GM23338 (cell line): Measurements from ENCODE around the gene STK36.

Experiments
- CREB1 ChIP-seq: fragments of 250-450 bp; sonication (Bioruptor Pico); IDR thresholded peaks from 2 replicates; pipeline ENCODE4 v1.5.0; 2020; ENCODE audit warnings: low read depth, mild to moderate bottlenecking, moderate library complexity
- EZH2 ChIP-seq: fragments of 200-600 bp; sonication (generic); IDR thresholded peaks from one replicate; pipeline ENCODE4 v1.8.0; 2017; ENCODE audit warnings: antibody characterized with exemption, mild to moderate bottlenecking, low read depth; ENCODE audit not compliant: unreplicated experiment
- EZH2phosphoT487 ChIP-seq: fragments of 200-600 bp; sonication (generic); IDR thresholded peaks from one replicate; pipeline ENCODE4 v1.8.1; 2018; ENCODE audit warnings: antibody characterized with exemption; ENCODE audit not compliant: unreplicated experiment
- JUNB ChIP-seq: IDR thresholded peaks from one replicate; pipeline ENCODE4 v1.6.1; 2016; ENCODE audit warnings: antibody characterized with exemption; ENCODE audit not compliant: unreplicated experiment
- NANOG ChIP-seq: IDR thresholded peaks from 2 replicates; pipeline ENCODE4 v1.6.1; 2016; ENCODE audit warnings: antibody characterized with exemption, borderline replicate concordance
- POLR2AphosphoS5 ChIP-seq: IDR thresholded peaks from 2 replicates; pipeline ENCODE4 v1.6.1; 2016; ENCODE audit warnings: antibody characterized with exemption, low read depth
- ZNF114 ChIP-seq: fragments of 250-450 bp; sonication (Bioruptor Pico); IDR thresholded peaks from 2 replicates; pipeline ENCODE4 v1.5.0; 2020; ENCODE audit warnings: mild to moderate bottlenecking, moderate library complexity
- ZNF331 ChIP-seq: fragments of 250-450 bp; sonication (Bioruptor Pico); IDR thresholded peaks from 2 replicates; pipeline ENCODE4 v1.5.0; 2020; ENCODE audit warnings: low read depth, mild to moderate bottlenecking, moderate library complexity
- TF ChIP-seq, protein P1 (sequence below), 2 experiments: fragments of 200-600 bp in 1 of 2; sonication (generic) in 1 of 2; conservative IDR thresholded peaks; 2 replicates each; pipeline versions ENCODE4 v1.5.1 to v1.6.1; 2016 to 2017; ENCODE audit warnings: antibody characterized with exemption in 2 of 2, low read depth in 2 of 2, mild to moderate bottlenecking in 2 of 2, moderate library complexity in 1 of 2
- TF ChIP-seq, protein P2 (sequence below): IDR thresholded peaks from one replicate; pipeline ENCODE4 v1.6.1; 2018; ENCODE audit warnings: antibody characterized with exemption; ENCODE audit not compliant: unreplicated experiment
- TF ChIP-seq, protein P3 (sequence below): IDR thresholded peaks from 2 replicates; pipeline ENCODE4 v1.6.1; 2016; ENCODE audit warnings: antibody characterized with exemption
- TF ChIP-seq, protein P4 (sequence below): fragments of 250-450 bp; sonication (Bioruptor Pico); IDR thresholded peaks from 2 replicates; pipeline ENCODE4 v1.5.0; 2020; ENCODE audit warnings: mild to moderate bottlenecking, moderate library complexity

DNA sequence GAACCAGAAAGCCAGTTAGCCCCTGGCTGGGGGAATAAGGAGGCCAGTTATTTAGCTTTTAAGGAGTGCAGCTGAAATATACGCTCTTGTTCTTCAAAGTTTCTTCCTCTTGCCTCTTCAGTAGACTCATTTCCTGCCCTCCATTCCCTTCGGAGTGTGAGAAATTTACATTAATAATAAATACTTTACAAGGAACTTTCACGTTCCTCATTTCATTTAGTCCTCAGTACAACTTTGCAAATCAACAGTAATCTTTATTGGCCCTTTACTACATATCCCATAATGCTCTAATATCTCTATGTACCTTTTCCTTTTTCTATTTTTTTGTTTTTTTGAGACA, 48.5 kb upstream of the STK36 start:
- TF ChIP-seq, protein P1, sequence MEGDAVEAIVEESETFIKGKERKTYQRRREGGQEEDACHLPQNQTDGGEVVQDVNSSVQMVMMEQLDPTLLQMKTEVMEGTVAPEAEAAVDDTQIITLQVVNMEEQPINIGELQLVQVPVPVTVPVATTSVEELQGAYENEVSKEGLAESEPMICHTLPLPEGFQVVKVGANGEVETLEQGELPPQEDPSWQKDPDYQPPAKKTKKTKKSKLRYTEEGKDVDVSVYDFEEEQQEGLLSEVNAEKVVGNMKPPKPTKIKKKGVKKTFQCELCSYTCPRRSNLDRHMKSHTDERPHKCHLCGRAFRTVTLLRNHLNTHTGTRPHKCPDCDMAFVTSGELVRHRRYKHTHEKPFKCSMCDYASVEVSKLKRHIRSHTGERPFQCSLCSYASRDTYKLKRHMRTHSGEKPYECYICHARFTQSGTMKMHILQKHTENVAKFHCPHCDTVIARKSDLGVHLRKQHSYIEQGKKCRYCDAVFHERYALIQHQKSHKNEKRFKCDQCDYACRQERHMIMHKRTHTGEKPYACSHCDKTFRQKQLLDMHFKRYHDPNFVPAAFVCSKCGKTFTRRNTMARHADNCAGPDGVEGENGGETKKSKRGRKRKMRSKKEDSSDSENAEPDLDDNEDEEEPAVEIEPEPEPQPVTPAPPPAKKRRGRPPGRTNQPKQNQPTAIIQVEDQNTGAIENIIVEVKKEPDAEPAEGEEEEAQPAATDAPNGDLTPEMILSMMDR (conservative IDR thresholded peaks at IDR 0.05; ENCODE audit: low read depth in 2 of 2) = no peak
- TF ChIP-seq EZH2phosphoT487 = no peak
- TF ChIP-seq, protein P2, sequence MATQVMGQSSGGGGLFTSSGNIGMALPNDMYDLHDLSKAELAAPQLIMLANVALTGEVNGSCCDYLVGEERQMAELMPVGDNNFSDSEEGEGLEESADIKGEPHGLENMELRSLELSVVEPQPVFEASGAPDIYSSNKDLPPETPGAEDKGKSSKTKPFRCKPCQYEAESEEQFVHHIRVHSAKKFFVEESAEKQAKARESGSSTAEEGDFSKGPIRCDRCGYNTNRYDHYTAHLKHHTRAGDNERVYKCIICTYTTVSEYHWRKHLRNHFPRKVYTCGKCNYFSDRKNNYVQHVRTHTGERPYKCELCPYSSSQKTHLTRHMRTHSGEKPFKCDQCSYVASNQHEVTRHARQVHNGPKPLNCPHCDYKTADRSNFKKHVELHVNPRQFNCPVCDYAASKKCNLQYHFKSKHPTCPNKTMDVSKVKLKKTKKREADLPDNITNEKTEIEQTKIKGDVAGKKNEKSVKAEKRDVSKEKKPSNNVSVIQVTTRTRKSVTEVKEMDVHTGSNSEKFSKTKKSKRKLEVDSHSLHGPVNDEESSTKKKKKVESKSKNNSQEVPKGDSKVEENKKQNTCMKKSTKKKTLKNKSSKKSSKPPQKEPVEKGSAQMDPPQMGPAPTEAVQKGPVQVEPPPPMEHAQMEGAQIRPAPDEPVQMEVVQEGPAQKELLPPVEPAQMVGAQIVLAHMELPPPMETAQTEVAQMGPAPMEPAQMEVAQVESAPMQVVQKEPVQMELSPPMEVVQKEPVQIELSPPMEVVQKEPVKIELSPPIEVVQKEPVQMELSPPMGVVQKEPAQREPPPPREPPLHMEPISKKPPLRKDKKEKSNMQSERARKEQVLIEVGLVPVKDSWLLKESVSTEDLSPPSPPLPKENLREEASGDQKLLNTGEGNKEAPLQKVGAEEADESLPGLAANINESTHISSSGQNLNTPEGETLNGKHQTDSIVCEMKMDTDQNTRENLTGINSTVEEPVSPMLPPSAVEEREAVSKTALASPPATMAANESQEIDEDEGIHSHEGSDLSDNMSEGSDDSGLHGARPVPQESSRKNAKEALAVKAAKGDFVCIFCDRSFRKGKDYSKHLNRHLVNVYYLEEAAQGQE = no peak
- no peak for TF ChIP-seq NANOG
- no peak for TF ChIP-seq POLR2AphosphoS5
- no peak for TF ChIP-seq EZH2
- TF ChIP-seq JUNB = no peak
- TF ChIP-seq, protein P3, sequence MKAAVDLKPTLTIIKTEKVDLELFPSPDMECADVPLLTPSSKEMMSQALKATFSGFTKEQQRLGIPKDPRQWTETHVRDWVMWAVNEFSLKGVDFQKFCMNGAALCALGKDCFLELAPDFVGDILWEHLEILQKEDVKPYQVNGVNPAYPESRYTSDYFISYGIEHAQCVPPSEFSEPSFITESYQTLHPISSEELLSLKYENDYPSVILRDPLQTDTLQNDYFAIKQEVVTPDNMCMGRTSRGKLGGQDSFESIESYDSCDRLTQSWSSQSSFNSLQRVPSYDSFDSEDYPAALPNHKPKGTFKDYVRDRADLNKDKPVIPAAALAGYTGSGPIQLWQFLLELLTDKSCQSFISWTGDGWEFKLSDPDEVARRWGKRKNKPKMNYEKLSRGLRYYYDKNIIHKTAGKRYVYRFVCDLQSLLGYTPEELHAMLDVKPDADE = no peak
- no peak for TF ChIP-seq ZNF114 (CRISPR knock-in tag)
- no peak for TF ChIP-seq CREB1 (CRISPR knock-in tag)
- TF ChIP-seq, protein P4, sequence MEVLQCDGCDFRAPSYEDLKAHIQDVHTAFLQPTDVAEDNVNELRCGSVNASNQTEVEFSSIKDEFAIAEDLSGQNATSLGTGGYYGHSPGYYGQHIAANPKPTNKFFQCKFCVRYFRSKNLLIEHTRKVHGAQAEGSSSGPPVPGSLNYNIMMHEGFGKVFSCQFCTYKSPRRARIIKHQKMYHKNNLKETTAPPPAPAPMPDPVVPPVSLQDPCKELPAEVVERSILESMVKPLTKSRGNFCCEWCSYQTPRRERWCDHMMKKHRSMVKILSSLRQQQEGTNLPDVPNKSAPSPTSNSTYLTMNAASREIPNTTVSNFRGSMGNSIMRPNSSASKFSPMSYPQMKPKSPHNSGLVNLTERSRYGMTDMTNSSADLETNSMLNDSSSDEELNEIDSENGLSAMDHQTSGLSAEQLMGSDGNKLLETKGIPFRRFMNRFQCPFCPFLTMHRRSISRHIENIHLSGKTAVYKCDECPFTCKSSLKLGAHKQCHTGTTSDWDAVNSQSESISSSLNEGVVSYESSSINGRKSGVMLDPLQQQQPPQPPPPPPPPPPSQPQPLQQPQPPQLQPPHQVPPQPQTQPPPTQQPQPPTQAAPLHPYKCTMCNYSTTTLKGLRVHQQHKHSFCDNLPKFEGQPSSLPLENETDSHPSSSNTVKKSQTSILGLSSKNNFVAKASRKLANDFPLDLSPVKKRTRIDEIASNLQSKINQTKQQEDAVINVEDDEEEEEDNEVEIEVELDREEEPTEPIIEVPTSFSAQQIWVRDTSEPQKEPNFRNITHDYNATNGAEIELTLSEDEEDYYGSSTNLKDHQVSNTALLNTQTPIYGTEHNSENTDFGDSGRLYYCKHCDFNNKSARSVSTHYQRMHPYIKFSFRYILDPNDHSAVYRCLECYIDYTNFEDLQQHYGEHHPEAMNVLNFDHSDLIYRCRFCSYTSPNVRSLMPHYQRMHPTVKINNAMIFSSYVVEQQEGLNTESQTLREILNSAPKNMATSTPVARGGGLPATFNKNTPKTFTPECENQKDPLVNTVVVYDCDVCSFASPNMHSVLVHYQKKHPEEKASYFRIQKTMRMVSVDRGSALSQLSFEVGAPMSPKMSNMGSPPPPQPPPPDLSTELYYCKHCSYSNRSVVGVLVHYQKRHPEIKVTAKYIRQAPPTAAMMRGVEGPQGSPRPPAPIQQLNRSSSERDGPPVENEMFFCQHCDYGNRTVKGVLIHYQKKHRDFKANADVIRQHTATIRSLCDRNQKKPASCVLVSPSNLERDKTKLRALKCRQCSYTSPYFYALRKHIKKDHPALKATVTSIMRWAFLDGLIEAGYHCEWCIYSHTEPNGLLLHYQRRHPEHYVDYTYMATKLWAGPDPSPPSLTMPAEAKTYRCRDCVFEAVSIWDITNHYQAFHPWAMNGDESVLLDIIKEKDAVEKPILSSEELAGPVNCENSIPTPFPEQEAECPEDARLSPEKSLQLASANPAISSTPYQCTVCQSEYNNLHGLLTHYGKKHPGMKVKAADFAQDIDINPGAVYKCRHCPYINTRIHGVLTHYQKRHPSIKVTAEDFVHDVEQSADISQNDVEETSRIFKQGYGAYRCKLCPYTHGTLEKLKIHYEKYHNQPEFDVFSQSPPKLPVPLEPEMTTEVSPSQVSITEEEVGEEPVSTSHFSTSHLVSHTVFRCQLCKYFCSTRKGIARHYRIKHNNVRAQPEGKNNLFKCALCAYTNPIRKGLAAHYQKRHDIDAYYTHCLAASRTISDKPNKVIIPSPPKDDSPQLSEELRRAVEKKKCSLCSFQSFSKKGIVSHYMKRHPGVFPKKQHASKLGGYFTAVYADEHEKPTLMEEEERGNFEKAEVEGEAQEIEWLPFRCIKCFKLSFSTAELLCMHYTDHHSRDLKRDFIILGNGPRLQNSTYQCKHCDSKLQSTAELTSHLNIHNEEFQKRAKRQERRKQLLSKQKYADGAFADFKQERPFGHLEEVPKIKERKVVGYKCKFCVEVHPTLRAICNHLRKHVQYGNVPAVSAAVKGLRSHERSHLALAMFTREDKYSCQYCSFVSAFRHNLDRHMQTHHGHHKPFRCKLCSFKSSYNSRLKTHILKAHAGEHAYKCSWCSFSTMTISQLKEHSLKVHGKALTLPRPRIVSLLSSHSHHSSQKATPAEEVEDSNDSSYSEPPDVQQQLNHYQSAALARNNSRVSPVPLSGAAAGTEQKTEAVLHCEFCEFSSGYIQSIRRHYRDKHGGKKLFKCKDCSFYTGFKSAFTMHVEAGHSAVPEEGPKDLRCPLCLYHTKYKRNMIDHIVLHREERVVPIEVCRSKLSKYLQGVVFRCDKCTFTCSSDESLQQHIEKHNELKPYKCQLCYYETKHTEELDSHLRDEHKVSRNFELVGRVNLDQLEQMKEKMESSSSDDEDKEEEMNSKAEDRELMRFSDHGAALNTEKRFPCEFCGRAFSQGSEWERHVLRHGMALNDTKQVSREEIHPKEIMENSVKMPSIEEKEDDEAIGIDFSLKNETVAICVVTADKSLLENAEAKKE (CRISPR knock-in tag) = no peak
- TF ChIP-seq ZNF331 (CRISPR knock-in tag) = no peak
